ENCODE results near the gene NFATC1.
"Not testable (repeated sequence)": the region's sequence is repeated elsewhere in the genome, so short reads cannot be mapped to it uniquely, and the experiment has no call there.

NFATC1 gene

DNA sequence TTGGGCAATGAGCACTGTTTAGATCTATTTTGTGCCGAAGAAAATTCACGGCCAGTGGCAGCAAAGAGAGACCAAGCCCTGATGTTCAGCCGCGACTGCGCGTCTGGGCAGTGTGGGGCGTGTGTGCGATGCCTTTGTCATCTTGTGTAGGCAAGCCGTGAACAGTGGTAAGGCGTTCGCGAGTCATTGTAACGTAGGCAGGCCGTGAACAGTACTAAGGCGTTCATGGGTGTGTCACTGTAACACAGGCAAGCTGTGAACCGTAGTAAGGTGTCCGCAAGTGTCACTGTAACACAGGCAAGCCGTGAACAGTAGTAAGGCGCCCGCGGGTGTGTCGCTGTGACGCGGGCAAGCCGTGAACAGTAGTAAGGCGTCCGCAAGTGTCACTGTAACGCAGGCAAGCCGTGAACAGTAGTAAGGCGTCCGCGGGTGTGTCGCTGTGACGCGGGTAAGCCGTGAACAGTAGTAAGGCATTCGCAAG is 99.9 kb downstream of the NFATC1 start:
- no peak for DNase-seq

DNA sequence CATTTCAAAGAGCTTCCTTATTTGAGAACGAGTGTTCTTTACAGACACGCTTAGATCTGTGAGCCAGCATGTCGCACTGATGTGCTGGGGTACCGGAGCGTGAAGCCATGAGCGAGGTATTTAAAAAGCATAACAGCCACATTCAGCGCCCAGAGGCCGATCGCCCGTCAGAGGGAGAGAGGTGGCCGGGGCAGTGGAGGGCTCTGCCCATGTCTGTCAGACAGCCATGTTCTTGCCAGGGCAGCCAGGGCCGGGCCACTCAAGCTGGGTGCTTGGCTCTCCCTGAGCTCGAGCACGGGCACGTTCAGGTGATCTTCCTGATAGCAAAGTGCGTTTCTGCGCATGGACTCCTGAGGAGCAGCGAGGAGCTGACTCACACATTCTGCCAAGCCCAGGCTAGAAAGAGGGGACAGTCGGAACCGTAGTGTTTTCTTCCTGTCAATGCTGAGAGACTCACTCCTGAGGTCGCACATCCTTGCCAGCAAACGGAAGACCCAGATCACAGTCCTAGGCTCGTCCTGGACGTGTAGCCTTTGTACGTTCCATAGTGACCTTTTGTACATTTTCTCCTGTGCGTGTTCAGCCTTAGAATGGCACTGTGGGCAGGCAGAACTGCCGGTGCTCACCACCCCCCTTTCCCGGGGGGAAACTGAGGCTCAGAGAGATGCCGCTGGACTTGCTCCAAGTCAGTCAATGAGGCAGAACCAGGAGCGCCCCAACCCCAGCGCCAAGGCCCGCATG is 100.7 kb downstream of the NFATC1 start:
- no peak for DNase-seq

GRCh38 chr18:79496978-79497637 is 101.4 kb downstream of the NFATC1 start:
- peak; percentile 6 for DNase-seq

- DNase-seq = no peak
Observed at GRCh38 chr18:79497638-79498081, 101.9 kb downstream of the NFATC1 start.

DNA sequence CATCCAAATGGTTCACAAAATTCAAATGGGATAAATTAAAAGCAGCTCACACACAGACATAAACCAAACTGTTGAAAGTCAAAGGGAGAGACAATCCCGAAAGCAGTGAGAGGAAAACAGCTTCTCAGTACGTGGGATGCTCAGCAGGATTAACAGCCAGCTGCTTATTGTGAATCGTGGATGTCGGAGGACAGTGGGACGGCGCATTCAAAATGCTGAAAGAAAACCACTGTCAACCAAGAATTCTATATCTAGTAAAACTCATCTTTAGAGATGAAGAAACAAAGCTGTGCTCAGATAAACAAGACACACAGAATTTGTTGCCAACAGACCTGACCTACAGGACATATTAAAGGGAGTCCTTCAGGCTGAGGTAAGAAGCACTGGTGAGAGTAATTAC is 102.9 kb downstream of the NFATC1 start:
- DNase-seq = no peak

GRCh38 chr18:79501006-79501405 is 105.3 kb downstream of the NFATC1 start:
- no peak for DNase-seq

- DNase-seq = no peak
Observed at GRCh38 chr18:79502782-79503181, 107.1 kb downstream of the NFATC1 start.

- no peak for DNase-seq
Observed at GRCh38 chr18:79503406-79503805, 107.7 kb downstream of the NFATC1 start.

GRCh38 chr18:79504034-79504433 is 108.3 kb downstream of the NFATC1 start:
- DNase-seq = no peak

GRCh38 chr18:79504495-79504894 is 108.8 kb downstream of the NFATC1 start:
- DNase-seq = not testable (repeated sequence)

- not testable (repeated sequence) for DNase-seq
Observed at GRCh38 chr18:79505465-79505864, 109.7 kb downstream of the NFATC1 start.

- no peak for DNase-seq
Observed at GRCh38 chr18:79506191-79507075, 110.7 kb downstream of the NFATC1 start.

GRCh38 chr18:79507076-79507545 is 111.4 kb downstream of the NFATC1 start:
- DNase-seq = no peak

DNA sequence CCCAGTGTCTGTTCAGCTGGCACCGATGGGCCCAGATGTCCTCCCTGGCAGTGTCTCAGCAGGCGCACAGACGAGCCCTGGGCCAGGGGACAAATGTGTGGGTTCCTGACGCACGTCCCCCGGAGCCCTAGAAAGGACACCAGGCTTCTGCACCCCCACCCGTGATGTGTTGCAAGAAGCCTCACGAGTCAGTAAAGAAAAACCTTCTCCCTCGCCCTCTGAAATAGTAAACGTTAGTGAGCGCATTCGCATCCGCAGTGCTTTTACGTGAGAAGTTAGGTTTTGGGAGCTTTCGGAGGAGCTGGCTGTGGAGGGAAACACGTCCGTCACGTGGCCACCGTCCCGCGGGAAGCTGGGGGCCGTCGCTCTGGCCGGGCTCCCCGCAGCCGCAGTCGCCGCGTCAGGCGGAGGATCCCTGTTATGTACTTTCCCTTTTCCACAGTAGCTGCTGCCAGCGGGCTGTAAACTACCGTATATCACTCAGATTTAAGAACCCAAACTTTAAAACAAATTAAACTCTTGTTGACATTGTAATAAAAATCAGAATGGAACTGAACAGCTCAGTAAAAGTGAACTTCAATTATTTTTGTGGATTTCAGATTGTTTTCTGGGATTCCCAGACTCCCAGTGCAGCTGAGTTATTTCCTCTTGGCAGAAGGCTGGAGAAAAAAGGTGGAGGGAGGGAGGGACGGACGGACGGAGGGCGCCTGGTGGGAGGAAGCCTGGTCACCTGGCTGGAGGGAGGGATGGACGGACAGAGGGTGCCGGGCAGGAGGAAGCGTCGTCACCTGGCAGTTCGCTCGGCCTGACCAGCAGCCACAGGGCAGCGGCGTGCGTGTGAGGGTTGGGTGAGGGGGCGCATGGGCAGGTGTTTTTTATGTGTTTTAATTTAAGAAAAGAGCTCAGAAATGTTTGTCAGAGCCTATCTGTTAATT is 112.1 kb downstream of the NFATC1 start:
- DNase-seq = no peak

DNA sequence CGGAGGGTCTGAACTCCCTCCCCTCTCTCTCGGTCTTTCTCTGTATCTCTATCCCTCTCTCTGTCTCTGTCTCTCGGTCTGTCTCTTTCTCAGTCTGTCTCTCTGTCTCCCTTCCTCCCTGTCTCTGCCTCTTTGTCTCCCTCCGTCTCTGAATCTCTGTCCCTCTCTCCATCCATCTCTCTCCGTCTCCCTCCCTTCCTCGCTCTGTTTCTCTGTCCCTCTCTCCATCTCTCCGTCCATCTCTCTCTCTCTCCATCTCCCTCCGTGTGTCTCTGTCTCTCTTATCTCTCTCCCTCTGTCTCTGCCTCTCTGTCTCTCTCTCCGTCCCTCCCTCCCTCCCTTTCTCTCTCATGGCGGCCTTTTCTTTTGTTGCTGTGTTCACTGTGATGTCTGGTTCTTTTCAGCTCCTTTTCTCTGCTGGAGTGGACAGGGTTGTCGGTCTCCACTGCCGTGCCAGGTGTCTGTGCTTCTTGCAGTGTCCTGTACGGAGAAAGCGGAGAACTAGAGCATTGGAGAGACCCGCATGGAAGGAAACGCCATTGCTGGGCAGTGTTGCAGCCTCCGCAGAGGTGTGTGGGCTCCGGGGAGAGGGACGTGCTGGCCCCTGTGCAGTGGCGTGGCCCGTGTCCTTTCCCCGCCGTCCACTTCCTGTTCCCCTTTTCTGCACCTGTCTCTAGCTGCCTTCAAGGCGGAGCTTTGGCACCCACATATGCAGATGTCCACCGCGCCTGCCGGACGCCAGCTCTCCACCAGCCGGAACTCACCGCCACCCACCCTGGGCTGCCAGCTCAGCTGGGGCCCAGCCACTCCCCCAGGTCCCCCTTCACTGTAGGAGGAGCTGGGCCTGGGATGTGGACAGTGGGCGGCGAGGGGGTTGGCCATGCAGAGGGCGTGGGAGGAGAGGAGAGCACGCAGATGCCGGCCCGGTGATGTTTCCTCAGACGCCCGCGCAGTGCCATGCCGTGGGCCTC is 113.1 kb downstream of the NFATC1 start:
- DNase-seq = no peak

GRCh38 chr18:79509536-79509930 is 113.8 kb downstream of the NFATC1 start:
- DNase-seq = no peak

DNA sequence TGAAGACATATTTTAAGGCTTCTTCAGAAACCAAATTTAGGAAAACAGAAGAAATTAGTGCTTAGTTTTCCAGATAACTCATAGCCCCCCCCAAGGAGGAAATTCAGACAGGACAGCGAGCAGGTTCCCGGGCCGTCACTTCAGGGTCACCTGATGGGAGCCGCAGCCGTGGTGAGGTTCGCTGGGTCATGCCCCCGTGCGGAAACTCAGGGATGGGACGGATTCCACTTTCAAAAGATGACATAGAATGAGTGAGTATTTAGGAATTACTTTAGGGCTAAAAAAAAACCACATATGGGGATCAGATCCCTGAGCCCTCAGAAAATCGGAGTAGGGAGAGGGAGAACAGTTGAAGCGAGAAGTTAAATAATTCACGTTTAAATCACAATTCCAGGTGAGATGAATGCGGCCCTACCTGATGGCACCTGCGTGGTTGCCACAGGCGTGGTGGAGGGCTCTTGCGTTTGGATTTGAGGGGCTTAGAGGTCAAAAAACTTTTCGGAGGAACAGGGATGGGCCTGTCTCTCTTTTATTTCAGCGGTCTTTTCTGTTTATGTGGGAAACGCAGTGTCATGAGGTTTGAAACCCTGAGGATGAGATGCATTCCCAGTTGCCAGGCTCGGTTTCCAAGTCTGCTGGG is 114.4 kb downstream of the NFATC1 start:
- DNase-seq = no peak

DNA sequence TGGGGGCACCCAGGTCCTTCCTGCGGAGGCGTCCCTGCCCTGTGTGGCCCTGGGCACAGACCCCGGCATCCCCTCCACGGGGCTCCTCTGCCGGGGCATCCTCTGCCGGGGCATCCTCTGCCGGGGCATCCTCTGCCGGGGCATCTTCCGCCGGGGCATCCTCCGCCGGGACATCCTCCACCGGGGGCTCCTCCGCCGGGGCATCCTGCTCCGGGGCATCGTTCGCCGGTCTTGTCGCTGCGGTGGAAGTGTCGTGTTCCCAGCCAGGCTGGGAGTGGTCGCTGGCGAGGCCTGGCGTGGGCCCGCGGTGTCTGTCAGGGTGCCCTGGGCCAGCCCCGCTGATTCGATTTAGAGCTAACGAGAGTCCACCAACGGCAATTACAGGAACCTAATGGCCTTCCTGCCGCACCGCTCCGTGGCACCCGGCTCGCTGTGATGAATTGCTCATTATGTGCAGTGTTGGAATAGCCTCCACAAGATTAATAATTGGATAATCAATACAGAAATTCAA is 115.1 kb downstream of the NFATC1 start:
- no peak for DNase-seq

DNA sequence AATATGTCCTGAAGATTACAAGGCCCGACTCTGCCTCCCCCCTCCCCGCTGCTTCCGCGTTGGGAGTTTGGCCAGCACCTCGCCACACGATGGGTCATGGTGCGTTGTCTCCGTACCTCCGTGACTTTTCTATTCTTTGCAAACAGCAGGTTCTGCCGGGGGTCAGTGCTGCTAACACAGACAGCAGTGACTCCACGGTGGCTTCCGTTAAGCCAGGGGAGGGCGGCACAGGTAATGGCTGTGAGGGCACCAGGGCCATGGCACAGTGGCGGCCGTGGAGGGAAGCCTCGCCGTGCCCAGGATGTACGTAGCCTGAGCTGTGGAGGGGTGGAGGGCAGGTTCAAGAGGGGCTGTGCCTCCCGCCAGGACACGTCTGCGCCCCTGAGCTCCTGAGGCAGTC is 115.5 kb downstream of the NFATC1 start:
- DNase-seq = no peak

- DNase-seq = no peak
Observed at GRCh38 chr18:79511671-79512301, 116.1 kb downstream of the NFATC1 start.
